Measurements from ENCODE around the gene DND1.
"Not testable (repeated sequence)": the region's sequence is repeated elsewhere in the genome, so short reads cannot be mapped to it uniquely, and the experiment has no call there.

DND1 gene

GRCh38 chr5:140672455-140673186 is 755 bp downstream of the DND1 start:
- peak; percentile 52 for DNase-seq

- no peak for DNase-seq
Measured at GRCh38 chr5:140671472-140672125, 1.8 kb downstream of the DND1 start.

GRCh38 chr5:140671035-140671434 is 2.3 kb downstream of the DND1 start:
- DNase-seq: not testable (repeated sequence)

- peak; percentile 88 for DNase-seq
Measured at GRCh38 chr5:140664359-140665119, 8.8 kb downstream of the DND1 start, which contains the start of gene WDR55. TSS of gene WDR55 (plus strand) at chr5:140664904. CDS start at chr5:140664913, 9 bp downstream.

- DNase-seq: no peak
Measured at GRCh38 chr5:140664030-140664358, 9.4 kb downstream of the DND1 start.

- not testable (repeated sequence) for DNase-seq
Measured at GRCh38 chr5:140660371-140660770, 13.0 kb downstream of the DND1 start.

GRCh38 chr5:140658870-140659269 is 14.5 kb downstream of the DND1 start:
- DNase-seq: no peak

GRCh38 chr5:140647042-140647419 is 26.3 kb downstream of the DND1 start:
- no peak for DNase-seq

- DNase-seq: no peak
Measured at GRCh38 chr5:140642718-140643117, 30.7 kb downstream of the DND1 start.

GRCh38 chr5:140641716-140642115 is 31.7 kb downstream of the DND1 start:
- DNase-seq: no peak

GRCh38 chr5:140639148-140639981 is 34.0 kb downstream of the DND1 start, which contains the start of gene TMCO6:
TSS of gene TMCO6 (plus strand) at chr5:140639451. CDS start at chr5:140639528, 77 bp downstream.
- peak; percentile 83 for DNase-seq

- not testable (repeated sequence) for DNase-seq
Measured at GRCh38 chr5:140638898-140639147, 34.6 kb downstream of the DND1 start.

- no peak for DNase-seq
Measured at GRCh38 chr5:140637371-140638100, 35.8 kb downstream of the DND1 start.

- no peak for DNase-seq
Measured at GRCh38 chr5:140635291-140636257, 37.8 kb downstream of the DND1 start.

- no peak for DNase-seq
Measured at GRCh38 chr5:140634103-140634502, 39.3 kb downstream of the DND1 start.

- DNase-seq: no peak
Measured at GRCh38 chr5:140633501-140633900, 39.9 kb downstream of the DND1 start.

- DNase-seq: no peak
Measured at GRCh38 chr5:140633021-140633471, 40.3 kb downstream of the DND1 start, which contains the start of gene CD14. TSS of gene CD14 (minus strand) at chr5:140633175. CDS start at chr5:140633071, 104 bp downstream.

GRCh38 chr5:140632366-140633020 is 40.9 kb downstream of the DND1 start:
- DNase-seq: peak; percentile 73

- peak; percentile 66 for DNase-seq
Measured at GRCh38 chr5:140631831-140632365, 41.5 kb downstream of the DND1 start.

GRCh38 chr5:140631036-140631417 is 42.3 kb downstream of the DND1 start:
- no peak for DNase-seq

Data from right kidney (tissue), 1 donor.